Peyer's patch (tissue), 4 donors: ENCODE data around the gene GDPD5.

Experiments used
- CTCF ChIP-seq, 6 experiments: fragments of 450-650 bp in 4 of 6; fragments of 200-600 bp in 2 of 6; sonication (generic) in 1 of 6; IDR thresholded peaks; one replicate each; pipeline ENCODE4 v1.5.1; 2017 to 2019; ENCODE audit warnings: antibody characterized with exemption in 6 of 6, mild to moderate bottlenecking in 3 of 6, moderate library complexity in 1 of 6
- POLR2A ChIP-seq, 2 donors: fragments of 450-650 bp; IDR thresholded peaks; one replicate each; pipeline ENCODE4 v1.5.1; 2017; ENCODE audit warnings: antibody characterized with exemption in 2 of 2, mild to moderate bottlenecking in 2 of 2, moderate library complexity in 2 of 2

- no peak for TF ChIP-seq CTCF (IDR thresholded peaks at IDR 0.05)
- TF ChIP-seq POLR2A (IDR thresholded peaks at IDR 0.05), result no peak
Observed at GRCh38 chr11:75425422-75425821, 100.3 kb downstream of the GDPD5 start.
